ENCODE measurements around the gene HHAT. TPM values are rescaled to one million over a fixed set of nuclear protein-coding genes. Genes with fewer than 3 reads are reported as not detected.

The HHAT gene
- total RNA-seq, 1 experiment from 2014 or later, result 4.0 TPM

- no peak for DNase-seq (ENCODE audit: low spot score)
Measured at GRCh38 chr1:210483821-210484220, 155.1 kb downstream of the HHAT start.

- no peak for DNase-seq (ENCODE audit: low spot score)
Measured at GRCh38 chr1:210487021-210487420, 158.3 kb downstream of the HHAT start.

GRCh38 chr1:210489491-210489890, 160.8 kb downstream of the HHAT start:
- no peak for DNase-seq (ENCODE audit: low spot score)

GRCh38 chr1:210490781-210491180, 162.1 kb downstream of the HHAT start:
- DNase-seq (ENCODE audit: low spot score), result no peak

- peak; percentile 44 for DNase-seq (ENCODE audit: low spot score)
Measured at GRCh38 chr1:210496063-210496462, 167.4 kb downstream of the HHAT start.

GRCh38 chr1:210499956-210500355, 171.3 kb downstream of the HHAT start:
- DNase-seq (ENCODE audit: low spot score), result no peak

GRCh38 chr1:210500831-210501230, 172.1 kb downstream of the HHAT start:
- DNase-seq (ENCODE audit: low spot score), result peak; percentile 6

- DNase-seq (ENCODE audit: low spot score), result no peak
Measured at GRCh38 chr1:210504286-210504685, 175.6 kb downstream of the HHAT start.

- no peak for DNase-seq (ENCODE audit: low spot score)
Measured at GRCh38 chr1:210505601-210506496, 177.1 kb downstream of the HHAT start.

GRCh38 chr1:210506689-210507088, 178.0 kb downstream of the HHAT start:
- no peak for DNase-seq (ENCODE audit: low spot score)

- no peak for DNase-seq (ENCODE audit: low spot score)
Measured at GRCh38 chr1:210516092-210516656, 187.5 kb downstream of the HHAT start.

GRCh38 chr1:210516697-210517459, 188.2 kb downstream of the HHAT start:
- no peak for DNase-seq (ENCODE audit: low spot score)

- no peak for DNase-seq (ENCODE audit: low spot score)
Measured at GRCh38 chr1:210523830-210524229, 195.1 kb downstream of the HHAT start.

GRCh38 chr1:210525716-210526454, 197.2 kb downstream of the HHAT start:
- DNase-seq (ENCODE audit: low spot score), result no peak

GRCh38 chr1:210527091-210527490, 198.4 kb downstream of the HHAT start:
- peak; percentile 18 for DNase-seq (ENCODE audit: low spot score)

GRCh38 chr1:210531475-210532222, 202.9 kb downstream of the HHAT start:
- no peak for DNase-seq (ENCODE audit: low spot score)

GRCh38 chr1:210532223-210532598, 203.5 kb downstream of the HHAT start:
- DNase-seq (ENCODE audit: low spot score), result no peak

- no peak for DNase-seq (ENCODE audit: low spot score)
Measured at GRCh38 chr1:210535761-210536160, 207.1 kb downstream of the HHAT start.

GRCh38 chr1:210536254-210536961, 207.7 kb downstream of the HHAT start:
- DNase-seq (ENCODE audit: low spot score), result no peak

GRCh38 chr1:210540288-210540687, 211.6 kb downstream of the HHAT start:
- no peak for DNase-seq (ENCODE audit: low spot score)
